ENCODE data around the gene MAP6D1.

The MAP6D1 gene

DNA sequence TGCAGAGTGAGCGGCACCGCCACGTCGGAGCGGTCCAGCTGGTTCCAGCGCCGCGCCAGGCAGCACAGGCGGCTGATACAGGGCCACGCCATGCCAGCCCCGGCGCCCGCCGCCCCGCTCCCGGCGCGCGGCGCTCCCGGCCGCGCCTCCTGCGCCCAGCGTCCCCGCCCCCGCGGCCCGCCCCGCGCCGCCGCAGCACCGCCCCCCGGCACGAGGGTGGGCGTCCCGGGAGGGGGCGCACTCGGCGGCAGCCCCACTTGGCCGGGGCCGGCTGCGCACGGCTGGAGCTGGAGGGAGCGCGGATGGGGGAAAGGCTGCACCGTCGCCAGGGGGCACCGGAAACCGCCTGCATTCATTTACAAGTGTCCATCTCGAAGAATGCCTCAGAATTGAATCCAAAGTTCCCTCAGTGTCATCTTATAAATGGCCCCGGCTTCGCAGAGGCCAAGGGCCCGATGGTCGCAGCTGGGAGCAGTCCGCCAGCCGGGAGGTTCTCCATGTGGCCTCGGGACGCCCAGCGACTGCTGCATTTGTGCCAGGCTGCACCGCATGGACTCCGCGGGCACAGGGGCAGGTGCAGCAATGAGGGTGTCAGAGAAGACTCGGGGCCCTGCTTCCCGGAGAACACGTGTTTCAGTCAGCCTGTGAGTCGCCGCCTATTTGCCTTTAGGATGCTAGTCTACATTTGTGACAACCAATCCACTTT, at the start of gene MAP6D1:
TSS of gene MAP6D1 (minus strand) at position 122 of the 706 bp plus-strand sequence. CDS start at position 92, 30 bp downstream.
- DNase-seq = peak; percentile 78

DNA sequence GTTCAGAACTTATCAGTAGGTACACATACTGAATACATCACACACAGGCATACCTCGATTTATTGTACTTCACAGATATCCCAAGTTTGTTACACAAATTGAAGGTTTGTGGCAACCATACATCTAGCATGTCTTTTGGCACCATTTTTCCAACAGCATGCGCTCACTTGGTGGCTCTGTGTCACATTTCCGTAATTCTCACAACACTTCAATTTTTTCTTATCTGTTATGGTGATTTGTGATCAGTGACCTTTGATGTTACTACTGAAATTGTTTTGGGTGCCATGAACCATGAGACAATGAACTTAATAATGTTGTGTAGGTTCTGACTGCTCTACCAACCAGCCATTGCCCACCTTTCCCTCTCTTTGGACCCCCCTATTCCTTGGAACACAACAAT, 48.5 kb upstream of the MAP6D1 start:
- no peak for DNase-seq

DNA sequence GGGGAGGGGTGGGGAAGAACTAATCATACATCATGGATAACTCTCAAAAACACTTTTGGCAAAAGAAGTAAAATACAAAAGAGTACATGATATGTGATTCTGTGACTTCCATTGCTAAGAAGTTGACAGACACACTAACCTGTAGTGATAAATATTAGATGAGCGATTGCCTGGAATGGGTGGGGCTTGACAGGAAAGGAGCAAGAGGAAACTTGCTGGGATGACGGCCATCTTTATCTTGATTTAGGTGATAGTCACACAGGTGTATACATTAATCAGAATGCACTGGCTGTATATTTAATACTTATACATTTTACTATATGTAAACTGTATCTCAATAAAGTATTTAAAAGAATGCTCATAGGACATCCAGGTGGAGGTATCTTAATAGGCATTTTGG, 46.2 kb upstream of the MAP6D1 start:
- DNase-seq = no peak

DNA sequence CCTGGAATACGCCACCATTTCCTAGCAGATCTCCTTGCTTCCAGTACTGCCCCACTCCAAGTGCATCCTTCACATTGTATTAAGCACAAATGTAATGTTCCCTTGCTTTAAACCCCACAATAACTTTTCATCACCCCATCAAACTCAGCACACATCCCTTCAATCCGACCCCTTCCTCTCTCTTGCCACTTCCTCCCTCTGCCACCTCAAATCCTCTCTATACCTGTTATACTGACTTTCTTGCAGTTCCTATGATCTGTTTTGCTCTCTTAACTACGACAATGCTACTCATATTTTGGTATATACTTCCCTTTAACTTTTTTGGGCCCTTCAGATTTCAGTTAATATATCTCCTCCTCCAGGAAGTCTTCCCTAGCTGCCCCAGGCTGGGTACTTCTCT, 45.2 kb upstream of the MAP6D1 start:
- no peak for DNase-seq

DNA sequence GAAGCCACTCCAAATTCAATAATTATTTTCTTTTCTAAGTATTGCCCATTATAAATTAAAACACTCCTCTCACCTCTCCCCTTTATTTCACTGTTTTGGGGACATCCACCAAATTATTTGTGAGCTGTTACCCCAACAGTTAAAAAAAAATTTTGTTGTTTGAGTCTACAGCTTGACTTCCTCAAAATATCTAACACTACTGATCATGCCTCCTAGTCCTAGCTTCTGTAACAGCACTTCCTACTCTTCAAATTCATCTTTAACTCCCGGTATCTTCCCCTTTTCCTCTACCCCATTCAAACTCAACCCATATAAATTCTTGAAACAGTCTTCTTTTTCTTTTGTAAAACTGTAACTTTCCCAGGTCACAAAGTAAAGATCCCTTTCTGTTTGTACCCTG, 43.4 kb upstream of the MAP6D1 start:
- DNase-seq = no peak

DNA sequence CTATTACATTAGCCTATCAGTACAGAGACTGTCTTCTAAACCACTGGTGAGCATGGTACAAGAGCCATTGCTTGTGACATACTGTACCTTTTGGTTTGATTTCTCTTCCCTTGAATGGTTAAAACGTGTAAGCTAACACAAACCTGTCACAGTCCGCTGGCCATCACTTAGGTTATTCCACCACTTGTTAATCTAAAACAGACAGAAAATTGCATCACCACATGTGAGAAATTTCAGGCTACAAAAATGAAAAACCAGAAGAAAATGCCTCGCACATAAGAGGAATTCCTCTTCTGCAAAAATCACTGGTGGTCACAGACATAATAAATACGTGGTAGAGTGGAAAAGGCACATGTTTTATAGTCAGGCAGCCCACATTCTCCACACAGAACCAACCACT, 37.2 kb upstream of the MAP6D1 start:
- DNase-seq = no peak

- DNase-seq = no peak
Measured at GRCh38 chr3:183857863-183858262, 32.5 kb upstream of the MAP6D1 start.

DNA sequence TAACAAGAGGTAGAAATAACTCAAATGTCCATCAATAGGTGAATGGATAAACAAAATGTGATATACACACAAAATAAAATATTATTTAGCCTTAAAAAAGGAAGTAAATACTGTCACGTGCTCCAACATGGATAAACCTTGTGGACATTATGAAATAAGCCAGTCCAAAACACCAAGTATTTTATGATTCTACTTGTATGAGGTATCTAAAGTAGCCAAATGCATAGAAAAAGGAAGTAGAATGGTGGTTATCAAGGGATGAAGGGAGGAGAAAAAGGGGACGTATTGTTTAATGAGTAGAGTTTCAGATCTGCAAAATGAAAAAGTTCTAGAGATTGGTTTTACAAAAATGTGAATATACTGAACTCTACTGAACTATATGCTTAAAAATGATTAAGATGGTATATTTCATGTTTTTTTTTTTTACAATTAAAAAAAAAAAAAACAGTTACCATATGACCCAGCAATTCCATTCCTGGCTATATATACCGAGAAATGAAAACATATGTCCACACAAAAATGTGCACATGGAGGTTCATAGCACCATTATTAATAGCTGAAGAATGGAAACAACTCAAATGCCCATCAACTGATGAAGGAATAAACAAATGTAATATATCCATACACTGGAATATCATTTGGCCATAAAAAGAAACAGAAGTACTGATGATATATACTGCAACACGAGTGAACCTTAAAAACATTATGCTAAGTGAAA, 29.1 kb upstream of the MAP6D1 start:
- no peak for DNase-seq

GRCh38 chr3:183845608-183846288, 20.4 kb upstream of the MAP6D1 start:
- no peak for DNase-seq

- DNase-seq = no peak
Measured at GRCh38 chr3:183845090-183845489, 19.7 kb upstream of the MAP6D1 start.

DNA sequence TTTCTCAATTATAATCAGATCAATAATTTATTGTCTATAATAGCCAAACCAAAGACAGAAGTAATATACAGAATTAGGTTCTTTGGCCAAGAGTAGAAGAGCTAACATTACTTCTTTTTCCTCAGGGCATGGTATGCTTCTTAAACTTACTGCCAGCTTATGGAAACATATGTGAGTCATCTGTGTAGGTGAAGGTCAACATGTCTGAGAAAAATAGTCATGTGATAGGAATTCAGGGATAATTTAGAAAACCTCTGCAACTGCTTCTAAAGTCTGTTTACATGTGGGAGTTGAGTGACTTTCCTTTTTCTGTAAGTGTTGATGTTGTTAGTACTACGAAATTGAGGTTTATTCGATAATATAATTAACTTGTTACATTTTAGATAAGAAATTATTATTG, 19.2 kb upstream of the MAP6D1 start:
- no peak for DNase-seq

- DNase-seq = no peak
Measured at GRCh38 chr3:183839751-183840150, 14.4 kb upstream of the MAP6D1 start.

DNA sequence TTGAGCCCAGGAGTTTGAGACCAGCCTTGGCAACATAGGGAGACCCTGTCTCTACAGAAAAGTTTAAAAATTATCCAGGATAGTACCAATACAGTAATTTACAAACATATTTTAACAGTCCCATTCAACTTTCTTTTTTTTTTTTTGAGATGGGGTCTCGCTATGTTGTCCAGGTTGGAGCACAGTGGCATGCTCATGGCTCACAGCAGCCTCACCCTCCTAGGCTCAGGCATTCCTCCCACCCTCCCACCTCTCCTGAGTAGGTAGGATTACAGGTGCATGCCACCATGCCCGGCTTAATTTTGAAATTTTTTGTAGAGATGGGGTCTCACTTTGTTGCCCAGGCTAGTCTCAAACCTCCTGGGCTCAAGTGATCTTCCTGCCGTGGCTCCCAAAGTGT, 12.5 kb upstream of the MAP6D1 start:
- DNase-seq = no peak

GRCh38 chr3:183837390-183837789, 12.0 kb upstream of the MAP6D1 start:
- no peak for DNase-seq

GRCh38 chr3:183833516-183833915, 8.1 kb upstream of the MAP6D1 start:
- no peak for DNase-seq

DNA sequence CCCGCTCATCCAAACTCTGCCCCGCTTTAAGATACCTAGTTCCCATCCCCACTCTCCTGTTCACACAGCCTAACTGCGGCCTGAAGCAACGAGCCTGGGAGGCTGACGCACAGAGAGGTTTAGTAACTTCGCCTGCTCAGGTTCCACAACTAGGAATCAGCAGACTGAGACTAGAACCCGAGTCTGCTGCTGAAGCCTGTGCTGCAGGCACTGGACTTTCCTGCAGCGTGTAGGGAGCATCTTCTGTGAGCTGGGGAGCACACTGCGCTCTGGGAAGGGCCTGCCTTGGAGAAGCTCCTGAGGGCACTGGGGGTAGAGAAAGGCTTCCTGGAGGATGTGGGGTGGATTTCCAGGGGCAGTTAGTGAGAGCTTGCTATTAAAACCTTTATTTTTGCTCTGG, 4.8 kb upstream of the MAP6D1 start:
- DNase-seq = no peak

- DNase-seq = no peak
Measured at GRCh38 chr3:183829466-183829865, 4.1 kb upstream of the MAP6D1 start.

DNA sequence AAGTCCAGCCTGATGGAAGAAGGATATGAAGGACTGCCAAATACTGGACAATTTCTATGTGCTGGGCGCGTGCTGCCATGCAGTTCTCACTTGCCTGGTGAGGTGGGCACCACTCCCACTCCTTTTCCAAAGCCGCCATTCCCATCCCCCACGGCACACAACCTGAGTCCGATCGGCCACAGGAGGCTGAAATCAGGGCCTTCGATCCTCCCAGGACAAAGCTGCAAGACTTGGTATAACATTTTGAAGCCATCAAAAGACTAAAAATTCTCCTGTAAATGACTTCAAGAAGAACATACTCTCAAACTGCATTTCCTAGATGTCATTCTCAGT, 3.1 kb upstream of the MAP6D1 start:
- no peak for DNase-seq

GRCh38 chr3:183827809-183828537, 2.6 kb upstream of the MAP6D1 start:
- no peak for DNase-seq

DNA sequence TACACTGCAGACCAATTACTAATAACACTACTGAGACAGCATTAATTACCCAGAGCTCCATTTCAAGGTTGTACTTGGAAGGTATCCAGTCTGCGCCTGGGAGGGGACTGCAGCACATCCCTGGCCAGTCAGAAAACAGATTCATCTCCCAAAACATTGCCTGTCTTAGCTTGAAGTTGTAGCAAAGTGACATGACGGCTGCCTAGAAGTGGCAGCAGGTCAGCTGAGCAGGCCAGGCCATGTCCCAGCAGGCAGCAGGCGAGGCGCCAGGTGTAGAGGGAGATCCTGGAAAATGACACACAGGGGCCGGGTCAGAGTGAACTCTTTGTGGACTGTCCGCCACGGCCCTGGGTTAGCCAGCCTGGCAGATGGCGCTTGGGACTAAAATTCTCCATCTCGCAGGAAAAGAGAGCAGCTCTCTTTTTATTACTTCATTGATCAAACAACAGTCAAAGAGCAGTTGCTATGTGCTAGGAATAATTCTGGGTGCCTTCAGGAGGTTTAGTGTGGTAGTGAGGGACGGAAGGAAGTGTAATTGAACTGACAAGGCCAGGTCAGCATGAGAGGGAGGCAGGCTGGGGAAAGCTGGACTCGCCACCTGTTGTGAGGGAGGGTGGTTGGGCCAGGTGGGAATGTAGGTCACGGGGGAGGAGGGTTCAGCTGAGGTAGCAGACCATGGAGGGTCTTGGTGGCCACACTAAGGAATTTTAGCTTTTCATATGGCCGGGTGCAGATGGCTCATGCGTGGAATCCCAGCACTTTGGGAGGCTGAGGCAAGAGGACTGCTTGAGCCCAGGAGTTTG, 1.3 kb upstream of the MAP6D1 start:
- DNase-seq = peak; percentile 41

DNA sequence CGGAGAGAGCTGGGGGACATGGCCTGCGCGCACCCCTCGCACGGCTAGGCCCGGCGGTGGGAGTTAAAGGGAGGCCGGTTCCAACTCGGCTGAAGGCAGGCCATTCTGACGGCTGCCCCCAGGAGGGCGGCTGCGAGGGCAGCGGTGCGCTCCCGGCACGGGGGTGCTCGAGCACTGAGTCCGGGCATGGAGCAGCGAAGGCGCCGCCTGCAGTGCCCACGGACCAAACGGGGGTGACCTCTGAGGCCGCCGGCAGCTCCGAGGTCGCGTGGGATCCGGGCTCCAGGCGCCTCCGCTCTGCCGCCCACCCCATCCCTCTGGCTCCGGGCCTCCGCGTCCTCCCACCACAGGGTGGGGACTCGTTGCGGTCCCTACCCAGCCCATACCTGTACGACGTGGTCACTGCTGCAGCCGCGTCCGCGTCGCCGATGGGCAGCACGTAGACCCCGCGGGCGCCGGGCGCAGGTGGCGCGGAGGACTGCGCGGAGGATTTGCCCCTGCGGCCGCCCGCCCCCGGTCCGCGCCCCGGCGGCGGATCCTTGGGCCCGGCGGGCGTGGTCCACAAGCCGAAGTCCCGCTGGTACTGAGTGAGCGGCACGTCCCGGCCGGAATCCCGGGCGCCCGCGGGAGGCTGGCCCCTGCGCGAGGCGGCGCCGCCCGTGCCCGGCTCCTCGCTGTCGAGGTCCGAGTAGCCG, 469 bp downstream of the MAP6D1 start:
- peak; percentile 64 for DNase-seq

DNA sequence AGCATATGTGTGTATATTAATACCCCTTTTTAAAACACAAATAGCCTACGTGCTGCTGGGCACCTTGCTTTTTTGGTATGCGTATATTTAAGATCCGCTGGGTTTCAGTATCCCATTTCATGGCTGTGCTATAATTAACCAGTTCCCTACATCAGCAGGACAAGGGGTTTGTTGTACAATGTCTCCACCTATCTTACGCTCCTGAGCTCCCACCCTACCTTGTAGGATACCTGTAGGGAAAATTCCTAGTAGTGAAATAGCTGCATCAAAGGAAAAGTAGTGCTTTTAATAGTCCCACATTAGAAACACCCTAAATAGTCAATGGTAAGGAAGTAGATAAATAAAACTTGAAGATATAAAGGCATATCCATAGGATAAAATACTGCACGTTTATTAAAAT, 1.4 kb downstream of the MAP6D1 start:
- no peak for DNase-seq
